K562 (cell line): ENCODE data around the gene PHF14. TPM values are rescaled to one million over a fixed set of nuclear protein-coding genes. Genes with fewer than 3 reads are reported as not detected.

ENCODE experiments used
- CBX1 ChIP-seq: sonication (generic); IDR thresholded peaks from 2 replicates; pipeline ENCODE4 v1.6.1; 2016; ENCODE audit warnings: antibody characterized with exemption, low read depth, mild to moderate bottlenecking
- ESRRA ChIP-seq: fragments of 450-650 bp; IDR thresholded peaks from 2 replicates; pipeline ENCODE4 v1.6.1; 2014; ENCODE audit warnings: low read depth, mild to moderate bottlenecking, moderate library complexity, borderline replicate concordance
- JUNB ChIP-seq: fragments of 450-650 bp; formaldehyde crosslinking; conservative IDR thresholded peaks from 2 replicates; pipeline ENCODE4 v1.4.0; 2020; ENCODE audit warnings: mild to moderate bottlenecking
- MAZ ChIP-seq, 2 experiments: fragments of 450-650 bp in 1 of 2; sonication (generic) in 1 of 2; formaldehyde crosslinking; IDR thresholded peaks in 1 of 2; conservative IDR thresholded peaks in 1 of 2; 2 replicates each; pipeline versions ENCODE4 v1.4.0 to v1.5.0; 2020; ENCODE audit warnings: mild to moderate bottlenecking in 1 of 2, missing genetic modification reagents in 1 of 2
- NCOA6 ChIP-seq: fragments of 450-650 bp; IDR thresholded peaks from 2 replicates; pipeline ENCODE4 v1.6.1; 2017; ENCODE audit warnings: mild to moderate bottlenecking
- RHOXF2B ChIP-seq: fragments of 250-450 bp; sonication (Bioruptor Pico); conservative IDR thresholded peaks from 2 replicates; pipeline ENCODE4 v1.5.1; 2021
- ZEB2 ChIP-seq: fragments of 450-650 bp; IDR thresholded peaks from 2 replicates; pipeline ENCODE4 v1.6.1; 2016
- ZNF253 ChIP-seq: fragments of 250-450 bp; sonication (Bioruptor Pico); conservative IDR thresholded peaks from 2 replicates; pipeline ENCODE4 v1.6.1; 2021; ENCODE audit warnings: mild to moderate bottlenecking
- ZNF717 ChIP-seq: fragments of 250-450 bp; sonication (Bioruptor Pico); IDR thresholded peaks from 2 replicates; pipeline ENCODE4 v1.5.0; 2021
- polyA plus RNA-seq, 8 experiments: library from polyadenylated mRNA; depleted of rRNA in 4 of 8; stranded (reverse) in 5 of 8; unstranded in 3 of 8; fragments of >200 nt; fragmentation: Nextera tagmentation in 2 of 8; fragmentation: Illumina TruSeq in 1 of 8; extraction: Ambion mirVana in 2 of 8; extraction: Trizol in 1 of 8; gene quantifications; 2 replicates each; pipeline versions ENCODE4 v1.2.1 to v1.2.3, GENCODE V29; 2011 to 2014; ENCODE audit warnings: inconsistent platforms in 1 of 8, missing spikeins in 1 of 8
- total RNA-seq, 7 experiments: library from RNA; depleted of rRNA in 6 of 7; stranded (reverse); fragments of >200 nt in 6 of 7; fragmentation: Illumina TruSeq in 2 of 7; extraction: Trizol in 2 of 7; gene quantifications; 2 replicates each; pipeline versions ENCODE4 v1.2.1 to v1.2.3, GENCODE V29; 2011 to 2021; ENCODE audit warnings: low replicate concordance in 1 of 7
- TF ChIP-seq, protein P1 (sequence below): fragments of 450-650 bp; IDR thresholded peaks from 2 replicates; pipeline ENCODE4 v1.6.1; 2018; ENCODE audit warnings: mild to moderate bottlenecking, low read depth; ENCODE audit not compliant: partially characterized antibody
- TF ChIP-seq, protein P2 (sequence below): sonication (generic); formaldehyde crosslinking; IDR thresholded peaks from 2 replicates; pipeline ENCODE4 v1.9.0; 2022; ENCODE audit warnings: mild to moderate bottlenecking, missing genetic modification reagents
- TF ChIP-seq, protein P3 (sequence below): fragments of 450-650 bp; IDR thresholded peaks from 2 replicates; pipeline ENCODE4 v1.7.1; 2018; ENCODE audit warnings: mild to moderate bottlenecking, low read depth; ENCODE audit not compliant: partially characterized antibody
- TF ChIP-seq, protein P4 (sequence below): fragments of 150-350 bp; IDR thresholded peaks from 2 replicates; pipeline ENCODE4 v1.6.1; 2014; ENCODE audit warnings: low read depth, mild to moderate bottlenecking, low read length, borderline replicate concordance
- TF ChIP-seq, protein P5 (sequence below), 3 experiments: IDR thresholded peaks in 2 of 3; conservative IDR thresholded peaks in 1 of 3; 2 replicates each; pipeline ENCODE4 v1.5.1; 2011 to 2012; ENCODE audit warnings: low read length in 3 of 3, mild to moderate bottlenecking in 3 of 3, control low read depth in 2 of 3, improper control_type of control experiment in 1 of 3, inconsistent platforms in 1 of 3, low read depth in 1 of 3, mixed read lengths in 1 of 3, moderate library complexity in 1 of 3; ENCODE audit not compliant: insufficient read depth in 2 of 3
- TF ChIP-seq, protein P6 (sequence below): sonication (generic); formaldehyde crosslinking; IDR thresholded peaks from 2 replicates; pipeline ENCODE4 v1.5.0; 2020; ENCODE audit warnings: missing genetic modification reagents

The PHF14 gene
- total and polyA plus RNA-seq, 9 of the 15 experiments (the other 6 are each of a cell fraction or from before 2014, with no cell fraction given): 27.5 to 67.6 (median 41.4) TPM

DNA sequence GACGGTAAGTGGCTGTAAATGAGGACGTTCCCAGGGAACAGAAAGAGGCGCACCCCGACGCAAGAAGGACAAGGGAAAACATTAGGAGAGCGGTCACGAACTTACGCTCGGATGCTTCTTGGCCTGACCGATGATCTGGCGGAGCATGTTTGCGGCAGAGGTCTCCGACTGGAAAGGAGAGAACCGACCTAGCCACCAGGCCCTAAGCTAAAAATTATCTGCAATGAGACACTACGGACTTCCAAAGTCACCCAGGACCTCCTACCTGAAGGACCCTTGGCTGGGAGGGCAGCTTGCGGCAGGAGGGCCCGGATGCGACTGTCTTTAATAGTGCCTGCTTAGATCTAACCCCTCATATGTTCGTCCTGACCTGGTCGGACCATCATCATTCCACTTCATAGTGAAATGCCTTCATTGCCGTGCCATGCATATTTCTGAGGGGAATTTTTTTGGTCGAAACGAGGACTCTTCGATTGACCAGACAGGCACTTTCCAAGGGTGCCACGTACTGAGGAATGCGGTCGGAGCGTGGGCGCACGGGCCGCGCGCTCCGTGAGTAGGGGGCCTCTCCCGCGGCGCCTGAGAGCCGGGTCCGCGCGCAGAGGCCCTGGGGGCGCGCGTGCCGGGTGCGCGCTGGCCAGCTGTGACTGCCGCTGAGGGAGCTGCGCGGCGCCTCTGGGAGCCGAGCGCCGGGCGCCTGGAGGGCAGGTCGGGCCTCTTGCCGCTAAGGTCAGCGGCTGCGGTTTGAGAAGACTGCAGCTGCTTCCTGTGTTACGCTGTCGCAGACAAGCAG is 33.6 kb upstream of the PHF14 start (continued):
- TF ChIP-seq JUNB (CRISPR knock-in tag) (no peak), NCOA6 (no peak), ESRRA (peak; percentile 94), RHOXF2B (CRISPR knock-in tag) (no peak), ZEB2 (no peak), ZNF253 (no peak), ZNF717 (no peak), CBX1 (0 out of 2 replicates have a peak, but pooled peaks have one; percentile 48), MAZ (CRISPR knock-in tag; conservative IDR thresholded peaks at IDR 0.05 in 1 of 2, IDR thresholded peaks at IDR 0.05 in 1 of 2) (peak; percentile 85 to 91)
- TF ChIP-seq, protein P1, sequence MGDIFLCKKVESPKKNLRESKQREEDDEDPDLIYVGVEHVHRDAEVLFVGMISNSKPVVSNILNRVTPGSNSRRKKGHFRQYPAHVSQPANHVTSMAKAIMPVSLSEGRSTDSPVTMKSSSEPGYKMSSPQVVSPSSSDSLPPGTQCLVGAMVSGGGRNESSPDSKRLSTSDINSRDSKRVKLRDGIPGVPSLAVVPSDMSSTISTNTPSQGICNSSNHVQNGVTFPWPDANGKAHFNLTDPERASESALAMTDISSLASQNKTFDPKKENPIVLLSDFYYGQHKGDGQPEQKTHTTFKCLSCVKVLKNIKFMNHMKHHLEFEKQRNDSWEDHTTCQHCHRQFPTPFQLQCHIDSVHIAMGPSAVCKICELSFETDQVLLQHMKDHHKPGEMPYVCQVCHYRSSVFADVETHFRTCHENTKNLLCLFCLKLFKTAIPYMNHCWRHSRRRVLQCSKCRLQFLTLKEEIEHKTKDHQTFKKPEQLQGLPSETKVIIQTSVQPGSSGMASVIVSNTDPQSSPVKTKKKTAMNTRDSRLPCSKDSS: no peak
- TF ChIP-seq, protein P2, sequence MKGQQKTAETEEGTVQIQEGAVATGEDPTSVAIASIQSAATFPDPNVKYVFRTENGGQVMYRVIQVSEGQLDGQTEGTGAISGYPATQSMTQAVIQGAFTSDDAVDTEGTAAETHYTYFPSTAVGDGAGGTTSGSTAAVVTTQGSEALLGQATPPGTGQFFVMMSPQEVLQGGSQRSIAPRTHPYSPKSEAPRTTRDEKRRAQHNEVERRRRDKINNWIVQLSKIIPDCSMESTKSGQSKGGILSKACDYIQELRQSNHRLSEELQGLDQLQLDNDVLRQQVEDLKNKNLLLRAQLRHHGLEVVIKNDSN (CRISPR knock-in tag): no peak
- TF ChIP-seq, protein P3, sequence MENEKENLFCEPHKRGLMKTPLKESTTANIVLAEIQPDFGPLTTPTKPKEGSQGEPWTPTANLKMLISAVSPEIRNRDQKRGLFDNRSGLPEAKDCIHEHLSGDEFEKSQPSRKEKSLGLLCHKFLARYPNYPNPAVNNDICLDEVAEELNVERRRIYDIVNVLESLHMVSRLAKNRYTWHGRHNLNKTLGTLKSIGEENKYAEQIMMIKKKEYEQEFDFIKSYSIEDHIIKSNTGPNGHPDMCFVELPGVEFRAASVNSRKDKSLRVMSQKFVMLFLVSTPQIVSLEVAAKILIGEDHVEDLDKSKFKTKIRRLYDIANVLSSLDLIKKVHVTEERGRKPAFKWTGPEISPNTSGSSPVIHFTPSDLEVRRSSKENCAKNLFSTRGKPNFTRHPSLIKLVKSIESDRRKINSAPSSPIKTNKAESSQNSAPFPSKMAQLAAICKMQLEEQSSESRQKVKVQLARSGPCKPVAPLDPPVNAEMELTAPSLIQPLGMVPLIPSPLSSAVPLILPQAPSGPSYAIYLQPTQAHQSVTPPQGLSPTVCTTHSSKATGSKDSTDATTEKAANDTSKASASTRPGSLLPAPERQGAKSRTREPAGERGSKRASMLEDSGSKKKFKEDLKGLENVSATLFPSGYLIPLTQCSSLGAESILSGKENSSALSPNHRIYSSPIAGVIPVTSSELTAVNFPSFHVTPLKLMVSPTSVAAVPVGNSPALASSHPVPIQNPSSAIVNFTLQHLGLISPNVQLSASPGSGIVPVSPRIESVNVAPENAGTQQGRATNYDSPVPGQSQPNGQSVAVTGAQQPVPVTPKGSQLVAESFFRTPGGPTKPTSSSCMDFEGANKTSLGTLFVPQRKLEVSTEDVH: no peak
- TF ChIP-seq, protein P4, sequence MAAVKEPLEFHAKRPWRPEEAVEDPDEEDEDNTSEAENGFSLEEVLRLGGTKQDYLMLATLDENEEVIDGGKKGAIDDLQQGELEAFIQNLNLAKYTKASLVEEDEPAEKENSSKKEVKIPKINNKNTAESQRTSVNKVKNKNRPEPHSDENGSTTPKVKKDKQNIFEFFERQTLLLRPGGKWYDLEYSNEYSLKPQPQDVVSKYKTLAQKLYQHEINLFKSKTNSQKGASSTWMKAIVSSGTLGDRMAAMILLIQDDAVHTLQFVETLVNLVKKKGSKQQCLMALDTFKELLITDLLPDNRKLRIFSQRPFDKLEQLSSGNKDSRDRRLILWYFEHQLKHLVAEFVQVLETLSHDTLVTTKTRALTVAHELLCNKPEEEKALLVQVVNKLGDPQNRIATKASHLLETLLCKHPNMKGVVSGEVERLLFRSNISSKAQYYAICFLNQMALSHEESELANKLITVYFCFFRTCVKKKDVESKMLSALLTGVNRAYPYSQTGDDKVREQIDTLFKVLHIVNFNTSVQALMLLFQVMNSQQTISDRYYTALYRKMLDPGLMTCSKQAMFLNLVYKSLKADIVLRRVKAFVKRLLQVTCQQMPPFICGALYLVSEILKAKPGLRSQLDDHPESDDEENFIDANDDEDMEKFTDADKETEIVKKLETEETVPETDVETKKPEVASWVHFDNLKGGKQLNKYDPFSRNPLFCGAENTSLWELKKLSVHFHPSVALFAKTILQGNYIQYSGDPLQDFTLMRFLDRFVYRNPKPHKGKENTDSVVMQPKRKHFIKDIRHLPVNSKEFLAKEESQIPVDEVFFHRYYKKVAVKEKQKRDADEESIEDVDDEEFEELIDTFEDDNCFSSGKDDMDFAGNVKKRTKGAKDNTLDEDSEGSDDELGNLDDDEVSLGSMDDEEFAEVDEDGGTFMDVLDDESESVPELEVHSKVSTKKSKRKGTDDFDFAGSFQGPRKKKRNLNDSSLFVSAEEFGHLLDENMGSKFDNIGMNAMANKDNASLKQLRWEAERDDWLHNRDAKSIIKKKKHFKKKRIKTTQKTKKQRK: no peak
- TF ChIP-seq, protein P5, sequence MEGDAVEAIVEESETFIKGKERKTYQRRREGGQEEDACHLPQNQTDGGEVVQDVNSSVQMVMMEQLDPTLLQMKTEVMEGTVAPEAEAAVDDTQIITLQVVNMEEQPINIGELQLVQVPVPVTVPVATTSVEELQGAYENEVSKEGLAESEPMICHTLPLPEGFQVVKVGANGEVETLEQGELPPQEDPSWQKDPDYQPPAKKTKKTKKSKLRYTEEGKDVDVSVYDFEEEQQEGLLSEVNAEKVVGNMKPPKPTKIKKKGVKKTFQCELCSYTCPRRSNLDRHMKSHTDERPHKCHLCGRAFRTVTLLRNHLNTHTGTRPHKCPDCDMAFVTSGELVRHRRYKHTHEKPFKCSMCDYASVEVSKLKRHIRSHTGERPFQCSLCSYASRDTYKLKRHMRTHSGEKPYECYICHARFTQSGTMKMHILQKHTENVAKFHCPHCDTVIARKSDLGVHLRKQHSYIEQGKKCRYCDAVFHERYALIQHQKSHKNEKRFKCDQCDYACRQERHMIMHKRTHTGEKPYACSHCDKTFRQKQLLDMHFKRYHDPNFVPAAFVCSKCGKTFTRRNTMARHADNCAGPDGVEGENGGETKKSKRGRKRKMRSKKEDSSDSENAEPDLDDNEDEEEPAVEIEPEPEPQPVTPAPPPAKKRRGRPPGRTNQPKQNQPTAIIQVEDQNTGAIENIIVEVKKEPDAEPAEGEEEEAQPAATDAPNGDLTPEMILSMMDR (IDR thresholded peaks at IDR 0.05 in 2 of 3, conservative IDR thresholded peaks at IDR 0.05 in 1 of 3; ENCODE audit: insufficient read depth in 2 of 3, low read depth in 1 of 3, low read length in 3 of 3): no peak; a peak in 1 of 6 replicates
- TF ChIP-seq, protein P6, sequence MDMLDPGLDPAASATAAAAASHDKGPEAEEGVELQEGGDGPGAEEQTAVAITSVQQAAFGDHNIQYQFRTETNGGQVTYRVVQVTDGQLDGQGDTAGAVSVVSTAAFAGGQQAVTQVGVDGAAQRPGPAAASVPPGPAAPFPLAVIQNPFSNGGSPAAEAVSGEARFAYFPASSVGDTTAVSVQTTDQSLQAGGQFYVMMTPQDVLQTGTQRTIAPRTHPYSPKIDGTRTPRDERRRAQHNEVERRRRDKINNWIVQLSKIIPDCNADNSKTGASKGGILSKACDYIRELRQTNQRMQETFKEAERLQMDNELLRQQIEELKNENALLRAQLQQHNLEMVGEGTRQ: no peak
